Measurements from ENCODE around the gene THEM4. TPM values are rescaled to one million over a fixed set of nuclear protein-coding genes. Genes with fewer than 3 reads are reported as not detected.

THEM4 gene
- total and polyA plus RNA-seq, 2 donors (not counting 1 experiment from before 2014, with no cell fraction given) = 15.0 to 16.1 TPM

- ATAC-seq (ENCODE audit: low read depth) (no peak), DNase-seq (no peak)
- H3K4me3 Mint-ChIP-seq = no peak overlapping the region
- Histone ChIP-seq H3K36me3 (replicated peaks in 1 of 2; ENCODE audit: control extremely low read depth in 1 of 2, control insufficient read depth in 1 of 2, extremely low read depth in 1 of 2, insufficient read depth in 2 of 2, low read length in 1 of 2) (no peaks in the 10 kb centered on the region), H3K9me3 (ENCODE audit: control extremely low read depth in 1 of 3, control insufficient read depth in 2 of 3, insufficient read depth in 1 of 3, low read length in 2 of 3) (no peaks in the 10 kb centered on the region), H3K27me3 (replicated peaks in 1 of 4; ENCODE audit: control extremely low read depth in 1 of 4, control insufficient read depth in 3 of 4, insufficient read depth in 4 of 4, low read length in 3 of 4) (peaks cover 0 to under 1% (median 0%) of the 10 kb centered on the region in 4 experiments), H3K79me2 (ENCODE audit: control insufficient read depth, insufficient read depth, low read length) (no peaks in the 10 kb centered on the region), H3K4me1 (ENCODE audit: control insufficient read depth in 2 of 2, insufficient read depth in 2 of 2, low read length in 2 of 2) (peaks cover under 1 to 3% of the 10 kb centered on the region in 2 donors), H4K20me1 (ENCODE audit: control insufficient read depth, insufficient read depth, low read length, poor library complexity, severe bottlenecking) (no peaks in the 10 kb centered on the region), H3K9ac (ENCODE audit: low read length) (no peak overlapping the region), H2AFZ (ENCODE audit: insufficient read depth, low read depth, low read length, poor library complexity, severe bottlenecking) (no peak overlapping the region), H3K4me3 (ENCODE audit: control extremely low read depth in 1 of 5, extremely low read depth in 1 of 5, insufficient read depth in 1 of 5, low read depth in 2 of 5, low read length in 4 of 5) (no peak overlapping the region), H3K4me2 (replicated peaks; ENCODE audit: low read depth, low read length, poor library complexity, severe bottlenecking) (no peak overlapping the region), H3K27ac (ENCODE audit: low read length in 2 of 2) (no peak overlapping the region)
- H3K9me3 Mint-ChIP-seq (ENCODE audit: insufficient read depth) = no peaks in the 10 kb centered on the region
- WGBS (ENCODE audit: insufficient coverage) = 97% methylated on average over 5 of the region's 7 CpGs
- TF ChIP-seq CTCF (IDR thresholded peaks at IDR 0.05) = no peak
- TF ChIP-seq EZH2 (IDR thresholded peaks at IDR 0.05; ENCODE audit: borderline replicate concordance, insufficient read depth, low read depth, low read length, poor library complexity, severe bottlenecking) = no peak
- no peak overlapping the region for H3K27ac Mint-ChIP-seq
- ChIA-PET CTCF (no interaction called here), POLR2A (no interaction called here)
- intact Hi-C loops (cut with micrococcal nuclease) = no loop called here
- H3K4me1 Mint-ChIP-seq = peaks cover 1% of the 10 kb centered on the region
- H3K27me3 Mint-ChIP-seq = peaks cover 6% of the 10 kb centered on the region
Observed at GRCh38 chr1:151854658-151855057, 54.7 kb downstream of the THEM4 start.

DNA sequence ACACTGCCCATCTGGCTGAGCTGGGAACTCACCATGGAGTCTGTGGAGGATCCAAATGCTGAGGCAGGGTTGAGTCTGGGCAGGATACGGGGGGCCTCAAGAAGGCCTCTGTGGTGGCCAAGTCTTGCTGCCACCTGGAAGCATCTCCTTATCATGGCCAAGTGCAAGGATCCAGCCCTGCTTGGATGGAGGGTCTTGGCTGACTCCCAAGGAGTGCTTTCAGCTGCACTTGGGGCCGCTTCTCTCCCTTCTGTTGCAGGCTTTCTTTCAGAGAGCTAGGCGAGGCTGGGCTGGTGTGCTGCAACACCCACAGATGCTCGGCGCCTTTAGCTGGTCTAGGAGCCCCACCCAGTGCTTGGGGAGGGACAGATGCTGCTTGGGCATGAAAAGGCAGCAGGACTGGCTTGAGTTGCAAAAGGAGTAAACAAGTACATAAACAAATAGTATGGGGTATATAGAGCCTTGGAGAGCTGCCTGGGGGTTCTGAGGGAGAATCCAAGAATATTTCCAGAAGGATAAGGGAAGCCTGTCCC, 55.8 kb downstream of the THEM4 start, which contains the start of gene THEM5:
THEM5 (minus strand) TSS at position 302 of the 533 bp plus-strand sequence; CDS start at position 155, 147 bp downstream.
- no peaks in the 10 kb centered on the region for H3K79me2 ChIP-seq (ENCODE audit: control insufficient read depth, insufficient read depth, low read length)
- ChIA-PET POLR2A (no interaction called here), CTCF (no interaction called here)
- peaks cover 0 to 6% (median 0%) of the 10 kb centered on the region in 4 experiments for H3K27me3 ChIP-seq (replicated peaks in 1 of 4; ENCODE audit: control extremely low read depth in 1 of 4, control insufficient read depth in 3 of 4, insufficient read depth in 4 of 4, low read length in 3 of 4)
- no peak within 1 kb of the TSS for H3K4me3 ChIP-seq (ENCODE audit: control extremely low read depth in 1 of 5, extremely low read depth in 1 of 5, insufficient read depth in 1 of 5, low read depth in 2 of 5, low read length in 4 of 5)
- ATAC-seq (ENCODE audit: low read depth) (no peak), DNase-seq (peak; percentile 8)
- intact Hi-C loops (cut with micrococcal nuclease) = no loop called here
- Mint-ChIP-seq H3K9me3 (ENCODE audit: insufficient read depth) (no peaks in the 10 kb centered on the region), H3K4me1 (no peaks in the 10 kb centered on the region), H3K27me3 (peaks cover 12% of the 10 kb centered on the region), H3K4me3 (no peak within 1 kb of the TSS), H3K27ac (no peak within 1 kb of the TSS)
- no peak within 1 kb of the TSS for H2AFZ ChIP-seq (ENCODE audit: insufficient read depth, low read depth, low read length, poor library complexity, severe bottlenecking)
- H3K9ac ChIP-seq (ENCODE audit: low read length) = no peak within 1 kb of the TSS
- H4K20me1 ChIP-seq (ENCODE audit: control insufficient read depth, insufficient read depth, low read length, poor library complexity, severe bottlenecking) = no peaks in the 10 kb centered on the region
- 96% methylated on average over 2 of the region's 5 CpGs for WGBS (ENCODE audit: insufficient coverage)
- no peak within 1 kb of the TSS for H3K27ac ChIP-seq (ENCODE audit: low read length in 2 of 2)
- no peaks in the 10 kb centered on the region for H3K9me3 ChIP-seq (ENCODE audit: control extremely low read depth in 1 of 3, control insufficient read depth in 2 of 3, insufficient read depth in 1 of 3, low read length in 2 of 3)
- H3K4me2 ChIP-seq (replicated peaks; ENCODE audit: low read depth, low read length, poor library complexity, severe bottlenecking) = no peak within 1 kb of the TSS
- no peak for TF ChIP-seq CTCF (IDR thresholded peaks at IDR 0.05)
- H3K4me1 ChIP-seq (ENCODE audit: control insufficient read depth in 2 of 2, insufficient read depth in 2 of 2, low read length in 2 of 2) = no peaks in the 10 kb centered on the region
- no peaks in the 10 kb centered on the region for H3K36me3 ChIP-seq (replicated peaks in 1 of 2; ENCODE audit: control extremely low read depth in 1 of 2, control insufficient read depth in 1 of 2, extremely low read depth in 1 of 2, insufficient read depth in 2 of 2, low read length in 1 of 2)

Data from B cell (primary cell).